Activated T-helper 9 cell treated with anti-CD3 and anti-CD28 coated beads, Interleukin-2, amount 50 U/mL, for 16 hours (primary cell): Measurements from ENCODE around the gene VSTM4.

Experiments
- DNase-seq: peaks from one replicate; pipeline ENCODE4 v3.0.0-alpha.2; 2020; ENCODE audit warnings: low read depth

Gene VSTM4

GRCh38 chr10:49070701-49071100, 44.6 kb downstream of the VSTM4 start:
- no peak for DNase-seq

GRCh38 chr10:49068672-49069217, 46.6 kb downstream of the VSTM4 start:
- DNase-seq, result no peak

GRCh38 chr10:49068209-49068608, 47.1 kb downstream of the VSTM4 start:
- DNase-seq, result no peak

- no peak for DNase-seq
Observed at GRCh38 chr10:49066944-49067730, 48.2 kb downstream of the VSTM4 start.

GRCh38 chr10:49062229-49062628, 53.1 kb downstream of the VSTM4 start:
- no peak for DNase-seq

GRCh38 chr10:49061667-49062066, 53.7 kb downstream of the VSTM4 start:
- DNase-seq, result no peak

- no peak for DNase-seq
Observed at GRCh38 chr10:49058463-49059255, 56.7 kb downstream of the VSTM4 start.

GRCh38 chr10:49057231-49057880, 58.0 kb downstream of the VSTM4 start:
- no peak for DNase-seq

GRCh38 chr10:49056356-49056755, 59.0 kb downstream of the VSTM4 start:
- DNase-seq, result no peak

GRCh38 chr10:49055221-49055849, 60.0 kb downstream of the VSTM4 start:
- no peak for DNase-seq

- no peak for DNase-seq
Observed at GRCh38 chr10:49054753-49055152, 60.6 kb downstream of the VSTM4 start.

- no peak for DNase-seq
Observed at GRCh38 chr10:49053998-49054692, 61.2 kb downstream of the VSTM4 start.

- DNase-seq, result no peak
Observed at GRCh38 chr10:49053053-49053997, 62.0 kb downstream of the VSTM4 start.

- DNase-seq, result no peak
Observed at GRCh38 chr10:49052069-49052468, 63.3 kb downstream of the VSTM4 start.

GRCh38 chr10:49050906-49051305, 64.4 kb downstream of the VSTM4 start:
- no peak for DNase-seq

GRCh38 chr10:49050366-49050765, 65.0 kb downstream of the VSTM4 start:
- no peak for DNase-seq

- no peak for DNase-seq
Observed at GRCh38 chr10:49049660-49050059, 65.7 kb downstream of the VSTM4 start.

- DNase-seq, result no peak
Observed at GRCh38 chr10:49047128-49047639, 68.1 kb downstream of the VSTM4 start.

GRCh38 chr10:49044293-49045193, 70.8 kb downstream of the VSTM4 start:
- DNase-seq, result no peak
